Upper lobe of left lung (tissue), 4 donors: ENCODE results near the gene NBPF1.
"Not testable (repeated sequence)": the region's sequence is repeated elsewhere in the genome, so short reads cannot be mapped to it uniquely, and the experiment has no call there.

ENCODE experiments used
- CTCF ChIP-seq, 6 experiments: fragments of 450-650 bp in 4 of 6; fragments of 200-600 bp in 2 of 6; sonication (generic) in 2 of 6; IDR thresholded peaks; one replicate each; pipeline ENCODE4 v1.5.1; 2016 to 2019; ENCODE audit warnings: antibody characterized with exemption in 6 of 6
- POLR2A ChIP-seq, 4 donors: fragments of 450-650 bp; IDR thresholded peaks; one replicate each; pipeline ENCODE4 v1.5.1; 2016 to 2017; ENCODE audit warnings: antibody characterized with exemption in 4 of 4, mild to moderate bottlenecking in 2 of 4
- POLR2AphosphoS5 ChIP-seq, 2 donors: sonication (generic); formaldehyde crosslinking; IDR thresholded peaks; one replicate each; pipeline ENCODE4 v1.5.1; 2017; ENCODE audit warnings: antibody characterized with exemption in 2 of 2

- not testable (repeated sequence) for TF ChIP-seq POLR2AphosphoS5, POLR2A, CTCF (IDR thresholded peaks at IDR 0.05)
These were observed 96.5 kb downstream of the NBPF1 start for GRCh38 chr1:16516694-16517410.
